HG02678 (cell line): Measurements from ENCODE around the gene CDK16.

Experiments used
- ATAC-seq: cut with Tn5 transposase; IDR thresholded peaks from one replicate; pipeline ENCODE4 v1.9.1; 2021; ENCODE audit warnings: mild to moderate bottlenecking, moderate library complexity; ENCODE audit not compliant: unreplicated experiment

CDK16 gene

GRCh38 chrX:47226531-47227333 is 8.3 kb downstream of the CDK16 start:
- no peak for ATAC-seq

DNA sequence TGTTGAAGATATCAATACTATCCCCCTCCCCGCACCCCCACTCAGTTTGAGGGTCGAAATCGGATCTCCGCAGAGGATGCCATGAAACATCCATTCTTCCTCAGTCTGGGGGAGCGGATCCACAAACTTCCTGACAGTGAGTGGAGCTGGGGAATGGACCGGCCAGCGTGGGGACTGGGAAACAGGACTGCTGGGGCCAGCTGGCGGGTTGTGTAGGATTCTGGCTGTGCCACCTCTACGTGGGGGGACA is 8.8 kb downstream of the CDK16 start:
- no peak for ATAC-seq

- ATAC-seq, result no peak
These were observed 10.2 kb downstream of the CDK16 start for GRCh38 chrX:47228550-47229270.

GRCh38 chrX:47229427-47229826 is 10.9 kb downstream of the CDK16 start:
- ATAC-seq, result no peak

GRCh38 chrX:47230136-47230868 is 11.8 kb downstream of the CDK16 start:
- ATAC-seq, result no peak

- ATAC-seq, result no peak
These were observed 12.7 kb downstream of the CDK16 start for GRCh38 chrX:47231167-47231566.

GRCh38 chrX:47232197-47232802 is 13.8 kb downstream of the CDK16 start:
- no peak for ATAC-seq

GRCh38 chrX:47232803-47233332 is 14.4 kb downstream of the CDK16 start, which contains the start of gene USP11:
Gene USP11 (plus strand): TSS chrX:47233009. CDS start chrX:47233044, 35 bp downstream.
- ATAC-seq, result peak; percentile 16

GRCh38 chrX:47233333-47234113 is 15.0 kb downstream of the CDK16 start:
- peak; percentile 87 for ATAC-seq

DNA sequence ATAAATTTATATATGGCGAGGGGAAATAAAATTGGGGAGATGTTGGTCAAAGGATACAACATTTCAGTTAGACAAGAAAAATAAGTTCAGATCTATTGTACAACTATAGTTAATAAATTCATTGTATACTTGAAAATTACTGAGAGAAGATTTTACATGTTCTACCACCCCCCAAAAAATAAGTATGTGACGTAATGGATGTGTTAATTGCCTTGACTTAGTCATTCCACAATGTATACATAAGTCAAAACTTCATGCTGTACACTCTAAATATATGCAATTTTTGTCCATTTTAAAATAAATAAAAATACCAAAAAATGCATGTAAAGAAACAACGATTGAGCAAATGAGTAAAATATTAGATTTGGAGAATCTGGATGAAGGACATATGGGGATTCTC is 16.1 kb downstream of the CDK16 start:
- ATAC-seq, result no peak

- ATAC-seq, result no peak
These were observed 17.2 kb downstream of the CDK16 start for GRCh38 chrX:47235691-47236103.

DNA sequence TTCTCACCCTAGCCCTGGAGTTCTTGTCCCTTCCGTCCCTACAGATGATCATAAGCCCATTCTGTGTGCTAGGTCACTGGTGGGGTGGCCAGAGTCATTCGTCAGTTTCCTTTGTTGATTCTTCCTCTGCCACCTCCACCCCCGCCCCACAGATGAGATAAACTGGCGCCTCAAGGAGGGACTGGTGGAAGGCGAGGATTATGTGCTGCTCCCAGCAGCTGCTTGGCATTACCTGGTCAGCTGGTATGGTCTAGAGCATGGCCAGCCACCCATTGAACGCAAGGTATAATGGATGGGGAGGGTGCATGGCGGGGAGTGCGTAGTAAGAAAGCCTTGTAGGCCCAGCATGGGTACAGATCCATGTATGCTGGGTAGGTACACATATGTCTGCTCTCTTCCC is 20.7 kb downstream of the CDK16 start:
- ATAC-seq, result no peak

GRCh38 chrX:47239898-47240545 is 21.5 kb downstream of the CDK16 start:
- ATAC-seq, result no peak

DNA sequence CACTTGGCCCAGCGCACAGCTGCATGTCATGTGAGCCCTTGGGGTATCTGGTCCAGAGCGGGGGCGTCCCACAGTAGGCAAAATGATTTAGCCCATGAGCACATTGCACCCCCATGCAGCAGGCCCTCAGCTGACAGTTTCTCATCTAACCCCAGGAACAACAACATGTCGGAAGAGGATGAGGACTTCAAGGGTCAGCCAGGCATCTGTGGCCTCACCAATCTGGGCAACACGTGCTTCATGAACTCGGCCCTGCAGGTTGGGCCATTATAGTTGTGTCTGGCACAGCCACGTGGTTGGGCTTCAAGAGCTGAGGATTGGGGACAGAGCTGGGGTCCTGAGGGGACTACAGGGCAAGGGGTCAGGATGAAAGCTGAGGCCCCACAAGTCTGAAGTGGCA is 22.1 kb downstream of the CDK16 start:
- ATAC-seq, result no peak

DNA sequence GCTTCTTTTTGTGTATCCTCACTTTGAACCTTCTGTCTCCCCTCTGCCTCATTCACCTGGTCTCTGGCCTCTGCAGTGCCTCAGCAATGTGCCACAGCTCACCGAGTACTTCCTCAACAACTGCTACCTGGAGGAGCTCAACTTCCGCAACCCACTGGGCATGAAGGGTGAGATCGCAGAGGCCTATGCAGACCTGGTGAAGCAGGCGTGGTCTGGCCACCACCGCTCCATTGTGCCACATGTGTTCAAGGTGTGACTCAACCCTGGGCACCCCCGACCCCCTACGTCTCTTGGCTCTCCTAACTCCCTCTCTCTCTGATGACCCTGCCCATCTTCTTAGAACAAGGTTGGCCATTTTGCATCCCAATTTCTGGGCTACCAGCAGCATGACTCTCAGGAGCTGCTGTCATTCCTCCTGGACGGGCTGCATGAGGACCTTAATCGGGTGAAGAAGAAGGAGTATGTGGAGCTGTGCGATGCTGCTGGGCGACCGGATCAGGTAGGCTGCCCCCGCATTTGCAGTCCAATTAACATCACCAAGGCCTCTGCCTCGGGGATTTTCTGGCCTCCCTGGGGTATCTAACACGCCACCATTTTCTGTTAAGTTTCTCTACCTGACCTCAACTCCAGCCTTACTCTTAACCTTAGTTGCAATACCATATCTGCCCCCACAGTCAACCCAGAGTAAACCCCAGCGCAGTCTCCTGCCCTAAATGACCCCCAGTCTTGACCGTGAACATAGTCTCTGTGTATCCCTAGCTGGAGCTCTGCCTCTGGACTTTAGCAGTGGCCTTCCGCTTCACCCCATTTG is 22.9 kb downstream of the CDK16 start:
- ATAC-seq, result no peak

DNA sequence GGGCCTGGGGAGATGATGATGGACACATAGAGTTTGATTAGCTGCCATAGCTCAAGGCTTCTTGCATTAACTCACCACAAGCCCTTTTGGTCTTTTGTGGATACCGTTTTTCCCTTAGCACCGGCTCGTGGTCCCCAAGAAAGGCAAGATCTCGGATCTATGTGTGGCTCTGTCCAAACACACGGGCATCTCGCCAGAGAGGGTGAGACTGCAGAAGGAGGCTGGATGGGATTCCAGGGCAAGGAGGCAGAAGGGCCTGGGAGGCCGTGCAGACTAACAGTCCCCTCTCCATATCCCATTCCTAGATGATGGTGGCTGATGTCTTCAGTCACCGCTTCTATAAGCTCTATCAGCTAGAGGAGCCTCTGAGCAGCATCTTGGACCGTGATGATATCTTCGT is 23.8 kb downstream of the CDK16 start:
- no peak for ATAC-seq

GRCh38 chrX:47243351-47243750 is 24.9 kb downstream of the CDK16 start:
- no peak for ATAC-seq

DNA sequence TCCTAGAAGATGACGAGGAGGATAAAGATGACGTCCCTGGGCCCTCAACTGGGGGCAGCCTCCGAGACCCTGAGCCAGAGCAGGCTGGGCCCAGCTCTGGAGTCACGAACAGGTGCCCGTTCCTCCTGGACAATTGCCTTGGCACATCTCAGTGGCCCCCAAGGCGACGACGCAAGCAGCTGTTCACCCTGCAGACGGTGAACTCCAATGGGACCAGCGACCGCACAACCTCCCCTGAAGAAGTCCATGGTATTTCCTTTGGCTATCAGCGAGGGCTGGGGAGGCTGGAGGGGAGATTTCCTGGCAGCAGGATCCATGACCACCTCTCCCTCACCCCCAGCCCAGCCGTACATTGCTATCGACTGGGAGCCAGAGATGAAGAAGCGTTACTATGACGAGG is 26.2 kb downstream of the CDK16 start:
- no peak for ATAC-seq

GRCh38 chrX:47245156-47245555 is 26.7 kb downstream of the CDK16 start:
- no peak for ATAC-seq
